Hematopoietic multipotent progenitor cell treated with erythropoietin and hydrocortisone succinate and interleukin-3 and kit ligand, for 4 days (in vitro differentiated cells): Measurements from ENCODE around the gene ZNF565.
"Not testable (repeated sequence)": the region's sequence is repeated elsewhere in the genome, so short reads cannot be mapped to it uniquely, and the experiment has no call there.

Experiments used
- DNase-seq: peaks from one replicate; pipeline ENCODE4 v3.0.0-alpha.2; 2015

The ZNF565 gene

GRCh38 chr19:36210497-36210896, 4.0 kb downstream of the ZNF565 start:
- no peak for DNase-seq

GRCh38 chr19:36209372-36209771, 5.1 kb downstream of the ZNF565 start:
- no peak for DNase-seq

GRCh38 chr19:36207605-36208252, 6.7 kb downstream of the ZNF565 start:
- no peak for DNase-seq

DNA sequence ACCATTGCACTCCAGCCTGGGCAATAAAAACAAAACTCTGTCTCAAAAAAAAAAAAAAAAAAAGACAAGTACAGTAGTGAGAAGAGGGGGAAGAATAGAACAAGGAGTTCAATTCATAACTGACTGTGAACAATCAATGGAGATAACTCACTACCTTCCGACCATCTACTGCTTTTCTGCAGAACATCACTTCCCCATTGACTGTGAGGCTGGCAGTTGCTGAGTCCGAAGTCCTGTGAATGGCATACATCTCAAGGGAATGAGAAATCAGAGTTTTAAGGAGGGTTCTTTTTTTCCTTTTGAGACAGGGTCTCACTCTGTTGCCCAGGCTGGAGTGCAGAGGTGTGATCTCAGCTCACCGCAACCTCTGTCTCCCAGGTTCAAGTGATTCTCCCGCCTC, 11.2 kb downstream of the ZNF565 start:
- DNase-seq, result no peak

DNA sequence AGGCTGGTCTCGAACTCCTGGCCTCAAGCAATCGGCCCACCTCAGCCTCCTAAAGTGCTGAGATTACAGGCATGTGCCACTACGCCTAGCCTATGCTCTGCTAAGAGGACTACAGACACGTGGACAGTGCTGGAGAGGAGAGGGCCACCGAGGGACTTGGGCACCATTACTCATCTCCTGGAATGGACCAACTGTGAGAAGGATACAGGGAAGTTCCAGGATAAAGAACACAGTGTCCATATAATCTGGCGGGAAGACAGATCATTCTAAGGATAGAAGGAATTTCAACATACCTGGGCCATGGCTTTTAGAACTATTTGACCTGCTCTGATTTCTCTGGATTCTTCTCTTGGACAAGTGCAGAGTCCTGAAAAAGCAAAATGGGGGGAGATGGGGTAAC, 12.8 kb downstream of the ZNF565 start:
- no peak for DNase-seq

DNA sequence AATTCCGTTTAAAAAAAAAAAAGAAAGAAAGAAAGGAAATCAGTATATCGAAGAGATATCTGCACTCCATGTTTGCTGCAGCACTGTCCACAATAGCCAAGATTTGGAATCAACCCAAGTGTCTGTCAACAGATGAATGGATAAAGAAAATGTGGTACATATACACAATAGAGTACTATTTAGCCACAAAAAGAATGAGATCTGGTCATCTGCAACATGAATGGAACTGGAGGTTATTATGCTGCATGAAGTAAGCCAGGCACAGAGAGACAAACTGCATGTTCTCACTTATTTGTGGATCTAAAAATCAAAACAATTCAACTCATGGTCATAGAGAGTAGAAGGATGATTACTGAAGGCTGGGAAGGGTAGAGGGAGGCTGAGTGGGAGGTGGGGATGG, 16.3 kb downstream of the ZNF565 start:
- no peak for DNase-seq

GRCh38 chr19:36196249-36196648, 18.2 kb downstream of the ZNF565 start:
- no peak for DNase-seq

- DNase-seq, result not testable (repeated sequence)
Measured at GRCh38 chr19:36186722-36187121, 27.7 kb downstream of the ZNF565 start.

DNA sequence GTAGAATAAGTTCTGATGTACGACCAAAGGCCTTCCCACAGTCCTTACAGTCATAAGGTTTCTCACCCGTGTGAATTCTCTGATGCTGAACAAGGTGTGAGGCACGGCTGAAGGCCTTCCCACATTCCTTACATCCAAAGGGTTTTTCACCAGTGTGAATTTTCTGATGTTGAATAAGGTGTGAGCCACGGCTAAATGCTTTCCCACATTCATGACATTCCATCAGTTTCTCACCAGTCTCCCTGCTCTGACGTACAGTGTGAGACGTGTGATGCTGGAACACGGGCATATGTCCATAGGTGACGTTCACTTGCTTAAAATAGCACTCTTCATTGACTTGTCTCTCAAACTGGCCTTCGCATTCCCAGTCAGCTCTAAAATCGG, 31.2 kb downstream of the ZNF565 start:
- no peak for DNase-seq

- DNase-seq, result no peak
Measured at GRCh38 chr19:36182612-36183244, 31.7 kb downstream of the ZNF565 start.

DNA sequence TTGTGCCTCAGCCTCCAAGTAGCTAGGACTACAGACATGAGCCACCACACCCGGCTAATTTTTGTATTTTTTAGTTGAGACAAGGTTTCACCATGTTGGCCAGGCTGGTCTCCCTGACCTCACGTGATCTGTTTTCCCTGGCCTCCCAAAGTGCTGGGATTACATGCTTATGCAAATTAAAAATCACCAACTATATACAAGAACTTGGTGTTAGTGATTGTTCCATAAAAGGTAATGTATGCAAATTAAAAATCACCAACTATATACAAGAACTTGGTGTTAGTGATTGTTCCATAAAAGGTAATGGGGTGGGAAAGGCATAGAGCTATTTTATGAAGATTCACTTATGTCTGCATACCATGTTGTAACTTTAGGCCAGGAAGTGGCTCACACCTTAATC, 35.4 kb downstream of the ZNF565 start:
- not testable (repeated sequence) for DNase-seq

GRCh38 chr19:36173846-36174245, 40.6 kb downstream of the ZNF565 start:
- not testable (repeated sequence) for DNase-seq

DNA sequence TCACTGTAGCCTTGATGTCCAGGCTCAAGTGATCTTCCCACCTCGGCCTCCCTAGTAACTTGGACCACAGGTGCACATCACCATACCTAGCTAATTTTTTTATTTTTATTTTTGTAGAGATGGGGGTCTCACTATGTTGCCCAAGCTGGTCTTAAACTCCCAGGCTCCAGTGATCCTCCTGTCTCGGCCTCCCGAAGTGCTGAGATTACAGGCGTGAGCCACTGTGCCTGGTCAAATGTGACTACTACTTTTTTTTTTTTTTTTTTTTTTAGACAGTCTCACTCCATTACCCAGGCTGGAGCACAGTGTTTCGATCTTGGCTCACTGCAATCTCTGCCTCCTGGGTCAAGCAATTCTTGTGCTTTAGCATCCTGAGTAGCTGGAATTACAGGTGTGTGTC, 41.6 kb downstream of the ZNF565 start:
- DNase-seq, result no peak

- no peak for DNase-seq
Measured at GRCh38 chr19:36169084-36169760, 45.2 kb downstream of the ZNF565 start.

GRCh38 chr19:36163813-36164212, 50.7 kb downstream of the ZNF565 start:
- no peak for DNase-seq

DNA sequence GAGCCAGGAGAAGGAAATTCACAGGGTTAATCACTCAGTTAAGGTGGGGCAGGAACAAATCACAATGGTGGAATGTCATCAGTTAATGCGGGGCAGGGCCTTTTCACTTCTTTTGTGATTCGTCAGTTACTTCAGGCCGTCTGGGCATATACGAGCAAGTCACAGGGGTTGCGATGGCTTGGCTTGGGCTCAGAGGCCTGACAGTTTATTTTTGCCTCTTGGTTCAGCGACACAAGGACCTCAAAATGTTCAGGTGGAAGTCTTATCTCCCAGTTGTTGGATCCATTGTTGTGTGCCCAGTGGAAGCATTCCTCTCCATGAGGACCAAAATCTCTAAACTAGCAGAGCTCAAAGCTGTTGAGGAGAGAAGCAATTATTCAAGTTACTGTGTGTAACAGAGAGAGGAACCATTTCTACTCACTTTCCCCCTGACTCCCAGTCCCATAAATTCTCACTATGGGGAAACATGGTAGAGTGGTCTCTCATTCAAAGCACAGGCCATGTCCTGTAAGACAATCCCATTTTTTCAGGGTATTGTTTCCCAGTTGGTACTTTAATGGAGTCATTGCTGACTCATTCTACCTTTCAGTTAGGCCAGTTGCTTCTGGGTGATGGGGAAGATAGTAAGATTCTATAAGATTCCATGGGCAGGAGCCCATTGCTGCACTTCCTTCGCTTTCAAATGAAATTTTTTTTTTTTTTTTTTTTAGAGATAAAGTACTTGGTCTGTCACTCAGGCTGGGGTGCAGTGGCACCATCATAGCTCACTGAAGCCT, 53.5 kb downstream of the ZNF565 start:
- no peak for DNase-seq

GRCh38 chr19:36153126-36153525, 61.3 kb downstream of the ZNF565 start:
- DNase-seq, result no peak

DNA sequence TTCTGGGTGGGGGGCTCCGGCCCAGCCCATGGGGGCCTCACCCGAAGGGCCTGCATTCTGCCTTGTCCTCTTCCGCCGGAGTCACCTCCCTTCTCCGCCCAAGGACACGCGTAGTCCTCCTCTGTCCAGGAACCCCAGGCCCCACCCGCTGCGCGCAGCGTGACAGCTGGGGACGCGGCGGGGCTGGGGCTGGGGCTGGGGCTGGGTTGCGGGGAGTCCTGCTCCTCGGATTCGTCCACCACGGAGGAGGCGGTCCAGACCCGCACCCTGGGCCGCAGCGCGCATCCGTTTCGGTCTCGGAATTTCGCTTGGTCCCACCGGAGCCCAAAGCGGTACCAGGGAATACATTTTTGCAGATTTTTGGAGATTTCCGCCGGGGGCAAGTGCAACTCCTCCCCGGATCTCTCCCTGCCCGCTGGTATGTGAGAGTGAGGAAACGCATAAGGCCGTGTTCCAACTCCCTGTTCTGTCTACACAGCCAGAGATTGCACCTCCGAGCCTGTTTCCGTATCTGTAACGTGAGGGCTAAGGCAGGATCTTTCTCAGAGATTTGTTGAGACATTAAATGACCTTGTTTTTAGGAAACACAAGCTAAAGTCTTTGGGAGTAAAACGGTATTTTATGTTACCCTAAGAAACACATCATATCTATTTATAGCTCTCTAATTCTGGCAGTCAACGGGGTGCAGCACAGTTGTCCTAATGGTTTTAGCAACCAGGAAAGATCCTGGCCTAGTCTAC, 61.9 kb downstream of the ZNF565 start, which contains the start of gene COX7A1:
Gene COX7A1, minus strand, starts transcription at position 96 of the 740 bp plus-strand sequence. Its CDS starts 40 bp downstream, at position 56.
- DNase-seq, result peak; percentile 24

GRCh38 chr19:36152019-36152351, 62.5 kb downstream of the ZNF565 start:
- DNase-seq, result no peak

DNA sequence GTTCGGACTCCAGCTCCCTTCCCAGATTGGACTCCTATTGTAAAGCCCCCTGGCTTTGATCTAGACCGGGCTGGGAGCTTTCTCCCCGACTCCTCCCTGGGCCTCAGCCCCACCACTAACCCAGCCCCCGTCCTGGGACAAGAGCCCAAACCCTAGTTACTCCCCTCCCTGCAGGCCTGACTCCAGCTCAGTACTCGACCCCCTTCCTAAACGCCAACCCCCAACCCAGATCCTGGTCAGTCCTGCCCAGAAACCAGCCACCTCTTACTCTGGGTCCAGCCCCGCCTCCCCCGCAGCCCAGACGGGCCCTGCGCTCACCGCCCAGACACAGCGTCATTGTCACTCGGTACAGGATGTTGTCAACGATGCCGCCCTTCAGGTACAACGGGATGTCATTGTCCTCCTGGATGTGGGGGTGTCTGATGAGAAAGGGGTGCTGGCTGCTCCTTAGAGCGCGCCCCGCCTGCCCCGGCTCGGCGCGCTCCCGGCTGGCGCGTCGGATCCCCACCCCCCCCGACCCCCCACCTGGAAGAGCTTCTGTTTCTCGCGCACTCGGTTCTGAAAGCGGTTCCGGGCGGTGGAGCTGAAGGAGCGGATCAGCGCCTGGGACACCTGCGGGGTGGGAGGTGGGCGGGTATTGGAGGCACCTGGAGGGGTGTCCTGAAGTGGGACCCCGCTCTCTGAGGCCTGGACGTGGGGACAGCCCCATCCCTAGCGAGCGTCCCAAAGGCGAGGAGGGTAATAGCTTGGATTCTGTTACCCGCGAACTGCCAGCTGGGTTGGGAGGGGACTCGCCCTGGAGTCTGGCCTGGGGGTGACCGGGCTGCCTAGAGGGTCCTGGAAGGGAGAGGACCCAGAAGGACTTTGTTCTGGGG, 63.1 kb downstream of the ZNF565 start:
- no peak for DNase-seq

DNA sequence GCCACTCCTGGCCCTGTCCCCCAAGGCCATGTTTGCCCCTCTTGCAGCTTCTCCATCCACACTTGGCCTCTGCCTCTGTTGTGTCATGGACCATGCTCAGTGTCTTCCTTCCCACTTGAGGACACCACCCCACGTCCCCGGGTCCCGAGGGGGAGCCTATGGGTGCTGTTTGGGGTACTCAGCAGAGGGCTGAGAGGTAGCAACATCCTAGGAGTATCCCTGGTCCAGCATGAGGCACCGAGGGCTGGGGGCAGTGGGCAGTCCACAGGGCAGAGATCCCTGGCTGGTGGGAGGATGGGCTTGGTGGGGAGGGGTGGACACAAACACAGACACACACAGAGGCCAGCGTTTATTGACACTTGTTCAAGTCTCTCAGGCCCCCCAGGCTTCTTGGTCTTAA, 63.9 kb downstream of the ZNF565 start:
- no peak for DNase-seq
